H7 (cell line): ENCODE data around the gene LIPF. TPM values are rescaled to one million over a fixed set of nuclear protein-coding genes. Genes with fewer than 3 reads are reported as not detected.
"Not testable (repeated sequence)": the region's sequence is repeated elsewhere in the genome, so short reads cannot be mapped to it uniquely, and the experiment has no call there.

ENCODE experiments used
- DNase-seq: peaks from one replicate; pipeline ENCODE4 v3.0.0; 2012
- H3K27me3 ChIP-seq: 2 replicates; pipeline ENCODE4 v1.6.0; 2011; ENCODE audit warnings: mild to moderate bottlenecking, low read length; ENCODE audit not compliant: control insufficient read depth, insufficient read depth
- H3K36me3 ChIP-seq: replicated peaks from 2 replicates; pipeline ENCODE4 v1.5.1; 2011; ENCODE audit warnings: low read length; ENCODE audit not compliant: control insufficient read depth, insufficient read depth
- H3K4me3 ChIP-seq: 2 replicates; pipeline ENCODE4 v1.5.1; 2011; ENCODE audit warnings: low read depth, mild to moderate bottlenecking, control low read depth, low read length, moderate library complexity; ENCODE audit not compliant: insufficient read depth
- total RNA-seq: library from RNA; depleted of rRNA; stranded (reverse); fragments of >200 nt; shearing (Covaris generic); gene quantifications from 2 replicates; pipeline ENCODE4 v1.2.3, GENCODE V29; 2014

The LIPF gene
- total RNA-seq, 1 experiment from 2014 or later: not detected

GRCh38 chr10:88659725-88660597, 4.3 kb upstream of the LIPF start:
- Histone ChIP-seq H3K36me3 (no peaks in the 10 kb centered on the region), H3K4me3 (no peak overlapping the region), H3K27me3 (no peaks in the 10 kb centered on the region)
- DNase-seq: no peak

DNA sequence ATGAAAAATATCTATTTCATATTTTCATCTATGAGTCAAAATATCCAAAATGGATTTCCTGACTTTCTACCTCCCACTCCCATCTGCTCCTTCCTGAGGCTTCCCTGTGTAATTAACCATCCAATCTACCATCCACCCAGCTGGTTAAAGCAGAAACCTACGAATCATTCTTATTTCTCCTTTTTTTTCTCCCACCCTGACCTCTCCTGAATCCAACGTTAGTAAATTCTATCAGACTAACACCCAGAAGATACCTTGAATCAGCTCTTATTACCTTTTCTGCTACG, 3.7 kb upstream of the LIPF start:
- Histone ChIP-seq H3K27me3 (no peaks in the 10 kb centered on the region), H3K36me3 (no peaks in the 10 kb centered on the region), H3K4me3 (no peak overlapping the region)
- no peak for DNase-seq

DNA sequence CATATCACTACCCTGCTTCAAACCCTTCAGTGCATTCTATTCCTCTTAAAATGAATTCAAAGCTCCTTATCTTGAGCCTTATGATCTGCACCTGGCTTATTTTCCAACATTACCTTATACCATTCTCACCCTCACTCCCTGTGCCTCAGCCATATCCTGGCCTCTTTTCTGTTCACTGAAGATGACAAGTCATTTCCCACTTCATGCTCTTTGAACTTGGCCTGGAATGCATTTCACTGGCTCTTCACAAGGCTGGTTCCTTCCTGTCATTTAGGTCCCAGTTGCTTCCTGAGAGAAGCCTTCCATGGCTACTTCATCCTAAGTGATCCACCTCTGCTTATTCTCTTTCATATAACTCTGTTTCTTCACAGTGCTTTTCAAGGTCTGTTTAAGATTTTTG, 3.2 kb upstream of the LIPF start:
- Histone ChIP-seq H3K4me3 (no peak overlapping the region), H3K36me3 (no peaks in the 10 kb centered on the region), H3K27me3 (no peaks in the 10 kb centered on the region)
- DNase-seq: no peak

GRCh38 chr10:88661577-88661976, 2.7 kb upstream of the LIPF start:
- Histone ChIP-seq H3K4me3 (no peak overlapping the region), H3K27me3 (no peaks in the 10 kb centered on the region), H3K36me3 (no peaks in the 10 kb centered on the region)
- DNase-seq: no peak

- DNase-seq, H3K27me3 ChIP-seq, H3K4me3 ChIP-seq, H3K36me3 ChIP-seq: not testable (repeated sequence)
Measured at GRCh38 chr10:88663153-88663552, 1.1 kb upstream of the LIPF start.

DNA sequence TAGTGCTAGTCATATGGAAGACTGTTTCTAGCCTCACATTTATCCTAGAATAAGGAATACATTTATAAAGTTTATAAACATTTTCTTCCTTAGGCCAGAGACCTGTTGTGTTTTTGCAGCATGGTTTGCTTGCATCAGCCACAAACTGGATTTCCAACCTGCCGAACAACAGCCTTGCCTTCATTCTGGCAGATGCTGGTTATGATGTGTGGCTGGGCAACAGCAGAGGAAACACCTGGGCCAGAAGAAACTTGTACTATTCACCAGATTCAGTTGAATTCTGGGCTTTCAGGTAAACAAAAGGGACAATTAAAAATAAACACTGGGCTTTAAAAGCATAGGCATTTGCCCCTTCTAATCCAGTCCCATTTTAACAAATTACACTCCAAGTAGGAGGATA, 4.2 kb downstream of the LIPF start:
- Histone ChIP-seq H3K36me3 (no peaks in the 10 kb centered on the region), H3K4me3 (no peak overlapping the region), H3K27me3 (no peaks in the 10 kb centered on the region)
- no peak for DNase-seq

DNA sequence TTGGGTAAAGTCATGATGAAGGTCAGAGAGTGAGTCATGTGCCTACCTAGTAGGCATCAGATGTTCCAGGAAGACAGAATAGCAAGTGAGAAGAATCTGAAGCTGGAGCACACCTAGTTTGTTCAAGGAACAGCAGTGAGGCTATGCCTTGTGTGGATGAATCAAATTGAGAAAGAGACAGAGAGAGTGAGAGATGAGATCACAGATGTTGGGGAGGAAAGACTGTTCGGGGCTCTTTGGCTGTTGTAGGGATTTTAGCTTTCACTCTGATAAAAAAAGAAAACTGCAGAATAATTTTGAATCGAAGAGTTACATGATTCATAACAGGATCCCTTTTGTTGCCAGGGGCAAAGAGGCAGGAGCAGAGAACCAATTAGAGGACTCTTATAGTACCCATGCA, 6.3 kb downstream of the LIPF start:
- H3K4me3 ChIP-seq: no peak overlapping the region
- no peaks in the 10 kb centered on the region for H3K27me3 ChIP-seq
- no peaks in the 10 kb centered on the region for H3K36me3 ChIP-seq
- DNase-seq: no peak

GRCh38 chr10:88672041-88672440, 7.8 kb downstream of the LIPF start:
- H3K27me3 ChIP-seq: no peaks in the 10 kb centered on the region
- no peak for DNase-seq
- no peaks in the 10 kb centered on the region for H3K36me3 ChIP-seq
- H3K4me3 ChIP-seq: no peak overlapping the region

GRCh38 chr10:88676283-88677060, 12.2 kb downstream of the LIPF start:
- Histone ChIP-seq H3K27me3 (no peaks in the 10 kb centered on the region), H3K36me3 (no peaks in the 10 kb centered on the region), H3K4me3 (no peak overlapping the region)
- peak; percentile 6 for DNase-seq

DNA sequence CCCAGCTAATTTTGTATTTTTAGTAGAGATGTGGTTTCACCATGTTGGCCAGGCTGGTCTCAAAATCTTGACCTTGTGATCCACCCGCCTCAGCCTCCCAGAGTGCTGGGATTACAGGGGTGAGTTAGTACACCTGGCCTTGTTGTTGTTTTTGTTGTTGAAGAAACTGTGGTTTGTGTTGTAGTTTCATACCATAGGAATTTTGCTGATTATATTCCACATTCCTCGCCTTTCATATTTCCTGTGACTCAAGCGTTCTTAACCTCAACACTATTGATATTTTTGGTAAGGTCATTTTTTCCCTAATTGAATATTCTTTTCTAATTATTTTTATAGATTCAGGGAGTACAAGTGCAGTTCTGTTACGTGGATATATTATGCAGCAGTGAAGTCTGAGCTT, 16.7 kb downstream of the LIPF start:
- Histone ChIP-seq H3K4me3 (no peak overlapping the region), H3K27me3 (peaks cover 3% of the 10 kb centered on the region; the same call in 1 of the 2 replicates), H3K36me3 (no peaks in the 10 kb centered on the region)
- DNase-seq: no peak

GRCh38 chr10:88682491-88682890, 18.2 kb downstream of the LIPF start:
- DNase-seq: no peak
- Histone ChIP-seq H3K36me3 (no peaks in the 10 kb centered on the region), H3K4me3 (no peak overlapping the region), H3K27me3 (peaks cover 3% of the 10 kb centered on the region; the same call in 1 of the 2 replicates)

GRCh38 chr10:88687853-88688467, 23.7 kb downstream of the LIPF start:
- DNase-seq: no peak
- H3K27me3 ChIP-seq: peaks cover 5% of the 10 kb centered on the region
- no peaks in the 10 kb centered on the region for H3K36me3 ChIP-seq
- no peak overlapping the region for H3K4me3 ChIP-seq

DNA sequence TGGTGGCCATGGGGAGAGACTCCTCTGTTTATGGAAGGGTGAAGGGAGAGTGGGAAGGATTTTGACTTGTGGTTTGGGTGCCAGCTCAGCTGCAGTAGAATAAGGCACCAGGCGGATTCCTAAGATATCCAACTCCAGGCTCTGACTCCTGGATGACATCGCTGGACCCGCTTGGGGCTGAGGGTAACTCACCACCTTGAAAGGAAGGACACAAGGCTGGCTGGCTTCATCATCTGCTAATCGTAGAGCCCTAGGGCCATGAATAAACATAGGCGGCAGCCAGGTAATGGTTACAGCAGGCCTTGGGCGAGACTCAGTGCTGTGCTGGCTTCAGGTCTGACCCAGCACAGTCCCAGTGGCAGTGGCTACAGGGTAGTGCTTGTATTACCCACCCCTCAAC, 25.1 kb downstream of the LIPF start:
- H3K4me3 ChIP-seq: no peak overlapping the region

GRCh38 chr10:88693392-88694020, 29.3 kb downstream of the LIPF start:
- Histone ChIP-seq H3K4me3 (no peak overlapping the region), H3K36me3 (no peaks in the 10 kb centered on the region), H3K27me3 (peaks cover 37% of the 10 kb centered on the region)
- no peak for DNase-seq

More for the DNA sequence above, 25.1 kb downstream of the LIPF start:
- Histone ChIP-seq H3K36me3 (no peaks in the 10 kb centered on the region), H3K27me3 (peaks cover 10% of the 10 kb centered on the region)
- no peak for DNase-seq
